Measurements from ENCODE around the gene PRICKLE3.

GRCh38 chrX:49205443-49205842, 19.3 kb upstream of the PRICKLE3 start:
- no peak for TF ChIP-seq GATA2 (IDR thresholded peaks at IDR 0.05; ENCODE audit: low read depth, low read length)
- TF ChIP-seq GATA3 (IDR thresholded peaks at IDR 0.05; ENCODE audit: low read depth, low read length): no peak

All from SH-SY5Y (cell line).